Measurements from ENCODE around the gene PNPLA5.
"Not testable (repeated sequence)": the region's sequence is repeated elsewhere in the genome, so short reads cannot be mapped to it uniquely, and the experiment has no call there.

Gene PNPLA5

DNA sequence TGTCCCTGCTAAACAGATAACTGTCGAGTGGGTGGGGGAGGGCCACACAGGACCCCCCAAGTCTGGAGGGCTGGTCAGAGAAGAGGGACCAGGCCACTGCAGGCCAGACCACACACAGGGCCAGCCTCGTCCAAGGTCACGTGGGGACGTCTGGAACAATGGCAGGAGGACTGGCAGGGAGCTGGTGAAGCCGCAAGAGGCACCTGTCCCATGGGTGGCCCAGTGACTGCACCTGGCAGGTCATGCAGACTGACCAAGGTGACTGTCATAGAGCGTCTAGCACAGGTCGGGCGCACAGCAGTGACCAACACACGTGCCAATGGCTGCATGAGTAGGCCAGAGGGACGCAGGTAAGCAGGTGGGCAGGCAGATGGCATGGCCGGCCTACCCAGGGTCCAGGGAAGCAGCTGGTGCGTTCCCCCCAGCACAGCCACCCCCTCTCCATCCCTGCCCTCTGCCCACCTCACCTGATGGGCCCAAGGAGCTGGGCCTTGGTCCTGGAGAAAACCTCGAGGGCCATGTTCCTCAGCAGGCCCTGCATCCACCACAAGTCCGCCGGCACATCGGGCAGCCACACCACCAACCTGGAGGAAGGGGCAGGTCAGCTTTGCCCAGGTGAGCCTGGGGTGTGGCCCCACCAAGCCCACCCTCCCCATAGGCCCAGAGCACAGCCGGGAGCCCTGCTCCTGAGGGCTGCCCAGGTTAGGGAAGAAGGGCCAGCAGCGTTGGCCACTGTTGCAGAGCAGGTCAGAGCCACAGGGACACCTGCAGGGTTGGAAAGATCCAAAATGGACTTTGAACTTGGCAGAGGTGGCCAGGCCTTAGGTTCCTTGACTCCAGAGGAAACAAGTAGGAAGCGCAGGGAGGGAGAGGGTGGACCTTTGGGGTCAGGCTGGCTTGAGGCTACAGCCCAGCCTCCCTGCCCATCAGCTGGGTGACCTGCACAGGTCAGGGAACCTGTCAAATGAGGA is 10.4 kb downstream of the PNPLA5 start:
- DNase-seq (ENCODE audit: low read depth) = no peak

DNA sequence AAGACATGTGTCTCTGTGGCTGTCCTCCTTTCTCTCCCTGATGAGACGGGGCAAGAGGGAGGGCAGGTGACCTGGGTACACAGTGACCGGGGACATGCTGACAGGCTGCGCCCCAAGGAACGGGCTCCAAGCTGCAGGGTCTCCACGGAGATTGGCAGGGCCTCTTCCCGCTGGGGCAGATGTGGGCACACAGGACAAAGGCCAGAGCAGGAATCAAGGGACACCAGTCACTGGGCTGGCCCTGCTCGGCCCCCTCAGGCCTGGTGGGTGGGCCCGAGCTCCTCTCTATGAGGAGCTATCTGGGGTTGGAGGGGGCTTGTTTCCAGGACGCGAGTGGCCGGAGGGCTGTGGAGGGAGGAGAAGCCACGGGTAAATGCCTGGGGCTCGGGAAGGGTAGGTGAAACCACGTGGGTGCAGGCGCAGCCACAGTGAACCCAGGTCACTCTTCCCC is 11.2 kb downstream of the PNPLA5 start:
- DNase-seq (ENCODE audit: low read depth) = no peak

DNA sequence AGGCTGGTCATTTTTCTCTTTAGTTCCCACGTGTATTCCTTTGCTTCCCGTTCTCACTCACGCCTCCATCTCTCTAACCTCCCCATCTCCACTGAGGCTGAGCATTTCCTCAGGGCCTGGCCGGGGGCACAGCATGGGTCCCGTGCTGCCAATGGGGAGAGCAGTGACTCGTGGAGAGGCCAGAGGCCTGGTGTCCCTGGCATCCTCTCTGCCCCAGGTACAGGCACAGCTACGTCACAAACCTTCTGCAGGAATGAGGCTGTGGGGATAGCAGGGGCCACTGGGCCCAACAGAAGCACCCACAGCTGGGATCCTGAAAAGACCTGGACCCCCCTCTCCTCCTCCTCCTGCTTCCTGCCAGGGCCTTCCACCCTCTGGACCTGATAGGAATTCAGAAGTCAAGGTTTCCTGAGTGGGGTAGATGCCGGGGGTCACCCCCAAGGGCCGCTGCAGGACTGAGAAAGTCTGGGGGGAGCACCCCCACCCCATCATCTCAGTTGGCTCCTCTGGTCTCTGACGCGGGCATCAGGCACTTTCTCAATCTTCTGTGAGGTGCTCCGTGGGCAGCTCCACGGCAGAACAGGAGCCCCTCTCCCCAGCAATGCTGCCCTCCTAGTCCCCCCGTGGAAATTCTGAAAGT is 11.8 kb downstream of the PNPLA5 start:
- DNase-seq (ENCODE audit: low read depth) = no peak

DNA sequence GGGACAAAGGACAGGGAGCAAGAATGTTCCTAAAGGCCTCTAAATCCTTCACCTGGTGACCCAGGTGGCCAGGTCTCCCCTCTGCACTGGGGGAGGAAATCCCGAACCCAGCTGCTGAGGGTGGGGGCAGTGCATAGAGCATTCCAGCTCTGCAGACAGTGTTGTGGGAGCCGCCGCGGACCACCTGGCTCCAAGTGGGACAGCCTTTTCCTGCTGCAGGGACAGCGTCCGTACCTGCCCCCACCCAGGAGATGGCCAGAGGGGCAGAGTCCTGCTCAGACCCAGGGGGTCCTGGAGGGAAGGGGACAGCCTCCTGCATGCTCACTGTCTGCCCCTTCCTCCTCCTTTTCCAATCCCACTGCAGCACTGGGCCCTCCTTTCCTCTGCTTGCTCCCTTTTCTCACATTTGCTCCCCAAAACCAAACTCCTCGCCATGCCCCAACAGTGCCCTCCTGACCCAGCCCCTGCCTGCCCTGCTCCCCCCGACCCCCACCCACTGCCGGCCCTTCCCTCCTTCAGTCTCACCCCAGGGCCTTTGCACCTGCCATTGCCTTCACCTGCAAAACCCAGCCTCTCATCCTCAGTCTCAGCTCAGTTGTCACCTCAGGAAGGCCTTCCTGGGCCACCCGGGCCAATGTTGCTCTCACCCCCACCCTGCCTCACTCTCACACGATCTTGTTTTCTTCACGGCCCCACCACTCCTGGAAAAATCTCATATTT is 12.8 kb downstream of the PNPLA5 start:
- no peak for DNase-seq (ENCODE audit: low read depth)

DNA sequence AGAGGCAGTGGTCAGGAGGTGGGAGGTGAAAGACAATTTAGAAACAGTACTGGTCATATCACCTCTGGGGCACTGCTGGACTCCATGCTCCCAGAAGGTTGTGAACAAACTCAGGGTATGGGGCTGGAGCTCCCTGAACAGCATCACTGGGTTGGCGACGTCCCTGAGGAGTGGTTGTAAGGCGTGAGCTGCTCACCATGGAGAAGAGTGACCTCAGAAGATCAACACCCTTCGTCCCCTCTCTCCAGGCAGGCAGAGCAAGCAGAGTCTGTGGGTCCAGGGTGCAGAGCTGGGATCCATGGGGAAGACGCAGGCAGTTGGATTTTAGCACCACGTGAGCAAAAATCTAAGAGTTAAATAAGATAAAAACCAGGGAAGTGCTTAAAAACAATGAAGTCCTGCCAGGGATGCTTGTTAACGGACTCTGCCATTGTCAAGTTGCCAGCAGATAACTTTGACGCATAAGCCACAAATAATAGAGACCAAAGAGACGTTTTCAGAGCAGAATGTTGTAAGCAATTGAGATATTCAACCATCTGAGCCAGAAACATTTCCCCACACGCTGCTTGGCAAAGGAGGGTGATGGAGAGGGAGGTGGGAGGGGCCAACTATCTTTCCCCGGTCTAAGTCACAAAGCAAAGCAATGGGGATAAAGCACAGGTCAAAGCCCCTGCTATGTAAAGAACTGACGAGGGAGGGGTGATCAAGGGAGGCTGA is 13.6 kb downstream of the PNPLA5 start:
- DNase-seq (ENCODE audit: low read depth) = no peak

DNA sequence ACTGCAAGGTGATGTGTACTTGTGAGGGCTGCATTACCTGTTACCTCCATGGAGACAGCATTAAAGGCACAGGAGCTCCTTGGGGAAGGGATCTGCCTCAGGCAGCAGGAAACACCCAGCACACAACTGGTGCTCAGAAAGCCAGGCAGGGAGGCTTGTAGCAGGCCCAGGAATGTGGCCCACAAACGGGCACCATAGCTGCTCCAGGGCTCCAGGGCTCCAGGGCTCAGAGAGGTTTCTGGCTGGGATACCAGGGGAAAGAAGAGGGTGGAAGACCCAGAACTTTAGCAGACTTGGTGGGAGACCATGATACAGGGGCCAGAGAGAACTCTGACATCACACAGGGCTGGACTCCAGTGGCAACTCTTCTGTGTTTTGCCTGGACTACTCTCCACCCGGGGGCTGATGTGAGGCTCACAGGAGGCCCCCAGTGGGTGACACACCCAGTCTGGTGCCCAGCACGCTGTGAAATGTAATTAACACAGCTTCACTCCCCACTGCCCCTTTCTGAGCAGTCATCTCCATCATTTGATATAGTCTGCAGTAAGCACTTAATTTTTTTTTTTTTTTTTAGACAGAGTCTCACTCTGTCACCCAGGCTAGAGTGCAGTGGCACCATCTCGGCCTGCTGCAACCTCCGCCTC is 14.8 kb downstream of the PNPLA5 start:
- DNase-seq (ENCODE audit: low read depth) = no peak

DNA sequence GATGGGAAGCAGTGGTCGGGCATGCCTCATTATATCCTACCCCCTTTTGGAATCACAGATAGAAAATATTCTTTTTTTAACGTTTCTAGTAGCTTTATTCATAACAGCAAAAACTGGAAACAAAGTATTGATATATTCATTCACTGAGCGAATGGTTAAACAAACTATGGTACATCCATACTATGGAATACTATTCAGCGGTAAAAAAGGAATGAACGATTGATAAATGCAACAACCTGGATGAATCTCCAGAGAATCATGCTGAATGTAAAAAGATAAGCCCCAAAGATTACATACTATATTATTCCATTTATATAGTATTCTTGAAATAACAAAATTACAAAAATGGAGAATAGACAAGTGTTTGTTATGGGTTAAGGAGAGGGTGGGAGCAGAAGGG is 22.0 kb downstream of the PNPLA5 start:
- DNase-seq (ENCODE audit: low read depth) = no peak

DNA sequence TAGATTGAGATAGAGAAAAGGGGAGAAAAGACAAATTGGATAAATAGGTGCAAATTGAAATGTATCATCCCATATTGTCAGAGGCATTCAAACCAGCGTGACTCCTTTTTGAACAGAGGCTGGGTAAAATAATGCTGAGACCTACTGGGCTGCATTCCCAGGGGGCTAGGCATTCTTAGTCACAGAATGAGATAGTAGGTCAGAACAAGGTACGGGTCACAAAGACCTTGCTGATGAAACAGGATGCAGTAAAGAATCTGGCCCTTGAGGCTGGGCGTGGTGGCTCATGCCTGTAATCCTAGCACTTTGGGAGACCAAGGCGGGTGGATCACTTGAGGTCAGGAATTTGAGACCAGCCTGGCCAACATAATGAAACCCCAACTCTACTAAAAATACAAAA is 22.8 kb downstream of the PNPLA5 start:
- DNase-seq (ENCODE audit: low read depth) = not testable (repeated sequence)

DNA sequence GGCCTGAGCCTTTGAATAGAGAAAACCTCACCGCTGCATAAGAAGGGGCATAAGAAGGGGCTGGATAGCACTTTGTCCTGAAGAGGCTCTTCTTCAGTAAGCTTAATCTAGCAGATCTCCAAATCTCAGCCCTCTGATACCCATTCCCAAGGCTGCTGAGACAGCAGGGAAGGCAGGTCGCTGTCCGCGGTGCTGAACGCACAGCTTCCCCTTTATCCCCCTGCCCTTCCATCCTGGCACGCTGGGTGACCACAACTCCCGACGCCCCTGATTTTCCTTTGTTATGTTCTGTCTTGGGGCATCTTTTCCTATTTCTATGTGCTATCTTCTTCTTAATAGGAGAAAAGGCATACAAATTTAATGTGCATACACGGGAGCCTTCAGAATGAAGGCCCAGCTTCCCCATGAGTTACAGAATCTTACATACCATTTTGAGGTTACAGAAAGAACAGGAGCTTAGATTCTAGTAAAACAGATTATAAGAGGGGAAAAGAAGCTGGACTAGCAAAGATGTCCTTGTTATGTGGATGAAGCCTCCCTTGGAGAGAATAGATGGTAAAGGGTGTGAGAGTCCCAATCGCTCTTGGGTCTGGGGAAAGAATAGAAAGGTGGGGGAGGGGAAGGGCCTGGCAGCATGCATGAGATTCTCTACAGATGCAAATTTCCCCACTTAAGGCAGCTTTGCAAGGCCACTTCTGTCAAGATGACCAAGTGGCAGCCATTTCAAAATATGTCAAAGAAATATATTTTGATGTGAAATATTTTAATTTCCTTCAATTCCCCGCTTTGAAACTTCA is 23.8 kb downstream of the PNPLA5 start:
- no peak for DNase-seq (ENCODE audit: low read depth)

DNA sequence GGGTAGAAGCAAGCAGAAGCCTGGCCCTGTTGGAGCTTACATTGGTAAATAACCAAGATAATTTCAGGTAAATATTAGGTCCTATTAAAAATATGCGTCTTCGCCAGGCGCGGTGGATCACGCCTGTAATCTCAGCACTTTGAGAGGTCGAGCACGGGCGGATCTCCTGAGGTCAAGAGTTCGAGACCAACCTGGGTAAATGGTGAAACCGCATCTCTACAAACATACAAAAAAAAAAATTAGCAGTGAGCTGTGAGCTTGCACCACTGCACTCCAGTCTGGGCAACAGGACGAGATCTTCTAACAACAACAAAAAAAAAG is 29.0 kb downstream of the PNPLA5 start:
- no peak for DNase-seq (ENCODE audit: low read depth)

DNA sequence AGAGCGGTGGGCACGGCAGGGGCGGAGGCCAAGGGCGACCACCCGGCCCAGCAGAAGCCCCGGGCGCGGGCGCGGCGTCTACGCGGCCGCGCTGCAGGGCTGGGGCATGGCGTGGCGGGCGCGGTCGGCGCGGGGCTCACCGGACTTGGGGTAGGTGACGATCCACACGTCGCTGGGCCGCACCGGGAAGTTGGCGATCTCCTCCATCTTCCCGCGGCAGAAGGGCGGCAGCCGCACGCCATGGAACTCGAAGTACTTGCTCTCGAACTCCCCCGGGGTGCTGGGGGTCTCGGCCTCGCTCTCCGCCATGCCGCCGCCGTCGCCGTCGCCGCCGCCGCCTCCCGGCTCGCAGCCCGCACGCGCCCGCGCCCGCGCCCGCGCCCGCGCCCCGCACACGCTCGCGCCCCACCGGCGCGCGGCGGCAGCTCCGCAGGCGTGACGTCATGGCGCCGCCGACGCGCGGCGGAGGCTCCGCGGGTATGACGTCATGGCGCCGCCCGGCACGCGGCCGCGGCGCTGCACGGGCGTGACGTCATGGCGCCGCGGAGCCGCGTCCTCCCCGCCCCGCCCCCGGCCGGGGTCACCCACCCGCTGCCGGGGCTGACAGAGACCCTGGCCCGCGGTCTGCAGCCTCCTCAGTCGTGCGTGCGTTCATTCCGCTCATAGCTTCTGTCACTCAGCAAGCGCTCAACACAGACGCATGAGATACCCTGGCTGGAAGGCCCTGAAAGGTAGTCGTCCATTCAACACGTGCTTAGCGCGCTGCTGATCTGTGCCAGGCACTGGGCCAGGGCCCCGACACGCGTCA is 29.5 kb downstream of the PNPLA5 start, which contains the start of gene SULT4A1:
Gene SULT4A1, minus strand, starts transcription at position 440 of the 808 bp plus-strand sequence. Its CDS starts 131 bp downstream, at position 309.
- DNase-seq (ENCODE audit: low read depth) = no peak

DNA sequence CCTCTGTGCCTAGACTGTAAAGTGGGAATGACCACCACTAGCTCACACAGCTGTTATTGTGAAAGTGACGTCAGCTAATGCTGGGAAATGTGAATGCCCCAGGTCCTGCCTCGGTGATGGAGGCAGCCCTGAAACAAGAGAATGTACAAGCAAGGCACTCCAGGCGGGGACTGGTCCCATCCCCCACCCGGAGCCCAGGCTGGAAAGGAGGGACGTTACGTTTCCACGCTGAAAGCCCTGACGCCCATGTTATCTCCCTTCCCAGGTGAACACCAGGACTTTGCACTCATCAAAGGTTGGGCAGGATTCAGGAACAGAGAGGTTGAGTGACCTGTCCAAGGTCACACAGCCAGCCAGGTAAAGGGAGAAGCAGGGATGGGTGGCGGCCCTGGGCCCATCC is 30.3 kb downstream of the PNPLA5 start:
- DNase-seq (ENCODE audit: low read depth) = no peak

DNA sequence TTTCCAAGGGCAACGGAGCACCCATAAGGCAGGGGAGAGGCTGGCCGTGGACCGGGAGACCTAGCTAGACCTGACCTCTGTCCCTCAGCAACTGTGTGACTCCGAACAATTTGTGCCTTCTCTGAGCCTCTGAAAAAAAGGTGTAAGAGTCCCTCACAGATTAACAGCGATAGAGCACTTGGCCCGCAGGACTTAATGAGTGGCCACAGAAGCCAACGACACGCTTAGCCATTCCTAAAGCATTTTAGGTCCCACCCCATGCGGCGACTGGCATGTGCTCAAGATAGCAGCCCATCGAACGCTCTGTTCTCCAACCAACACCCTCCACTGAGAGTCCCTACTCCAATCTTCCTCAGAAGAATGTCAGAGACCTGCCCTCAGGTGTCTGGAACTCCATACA is 31.0 kb downstream of the PNPLA5 start:
- no peak for DNase-seq (ENCODE audit: low read depth)

DNA sequence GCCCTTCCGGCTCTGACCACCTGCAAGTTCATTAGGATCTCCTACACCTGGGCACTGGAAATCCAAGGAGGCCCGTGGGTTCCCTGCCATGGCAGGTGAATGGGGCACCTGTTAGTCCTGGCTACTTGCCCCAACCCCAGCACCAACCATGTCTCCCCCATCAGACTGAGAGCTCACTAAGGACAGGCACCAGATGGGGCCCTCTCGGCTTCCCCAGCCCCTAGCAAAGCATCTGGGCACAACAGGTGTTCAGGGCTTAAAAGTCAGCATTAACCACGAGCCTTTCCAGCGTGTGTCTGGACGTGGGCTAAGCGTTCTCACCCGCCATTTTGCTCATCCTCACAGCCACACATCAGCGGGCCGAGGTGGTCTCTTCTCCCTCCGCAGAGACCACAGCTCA is 31.7 kb downstream of the PNPLA5 start:
- no peak for DNase-seq (ENCODE audit: low read depth)

DNA sequence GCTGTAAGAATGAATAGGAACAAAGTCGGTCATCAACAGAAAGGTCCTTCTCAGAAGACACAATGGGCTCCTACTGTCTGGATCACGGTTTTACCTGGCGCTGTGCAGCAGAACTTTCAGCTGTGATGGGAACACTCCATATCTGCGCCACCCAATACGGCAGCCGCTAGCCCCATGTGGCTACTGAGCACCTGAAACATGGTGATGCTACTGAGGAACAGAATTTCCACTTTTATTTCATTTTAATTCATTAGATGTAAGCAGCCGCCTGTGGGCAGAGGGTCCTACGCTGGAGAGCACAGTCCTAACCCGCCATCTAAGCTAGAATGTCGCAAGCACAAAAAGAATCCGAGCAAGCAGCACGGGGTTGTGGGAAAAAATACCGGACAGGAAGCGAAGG is 32.2 kb downstream of the PNPLA5 start:
- no peak for DNase-seq (ENCODE audit: low read depth)

DNA sequence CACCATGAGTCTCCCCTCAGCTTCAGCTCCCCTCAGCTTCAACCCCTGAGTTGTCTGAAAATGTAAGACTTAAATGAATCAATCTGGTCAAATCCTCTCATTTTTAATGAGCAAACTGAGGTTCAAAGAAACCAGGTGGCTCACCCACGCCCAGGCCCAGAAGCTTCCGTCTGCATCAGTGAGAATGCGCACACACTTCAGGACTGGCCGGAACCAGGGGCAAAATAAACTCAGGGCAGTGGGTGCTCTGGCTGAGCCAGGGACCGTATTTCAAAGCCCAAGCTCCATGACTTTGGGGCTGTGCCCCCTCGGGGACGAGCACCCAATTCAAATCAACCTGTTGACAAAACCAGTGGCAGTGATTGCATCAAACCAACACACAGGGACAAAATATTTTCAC is 32.6 kb downstream of the PNPLA5 start:
- no peak for DNase-seq (ENCODE audit: low read depth)

DNA sequence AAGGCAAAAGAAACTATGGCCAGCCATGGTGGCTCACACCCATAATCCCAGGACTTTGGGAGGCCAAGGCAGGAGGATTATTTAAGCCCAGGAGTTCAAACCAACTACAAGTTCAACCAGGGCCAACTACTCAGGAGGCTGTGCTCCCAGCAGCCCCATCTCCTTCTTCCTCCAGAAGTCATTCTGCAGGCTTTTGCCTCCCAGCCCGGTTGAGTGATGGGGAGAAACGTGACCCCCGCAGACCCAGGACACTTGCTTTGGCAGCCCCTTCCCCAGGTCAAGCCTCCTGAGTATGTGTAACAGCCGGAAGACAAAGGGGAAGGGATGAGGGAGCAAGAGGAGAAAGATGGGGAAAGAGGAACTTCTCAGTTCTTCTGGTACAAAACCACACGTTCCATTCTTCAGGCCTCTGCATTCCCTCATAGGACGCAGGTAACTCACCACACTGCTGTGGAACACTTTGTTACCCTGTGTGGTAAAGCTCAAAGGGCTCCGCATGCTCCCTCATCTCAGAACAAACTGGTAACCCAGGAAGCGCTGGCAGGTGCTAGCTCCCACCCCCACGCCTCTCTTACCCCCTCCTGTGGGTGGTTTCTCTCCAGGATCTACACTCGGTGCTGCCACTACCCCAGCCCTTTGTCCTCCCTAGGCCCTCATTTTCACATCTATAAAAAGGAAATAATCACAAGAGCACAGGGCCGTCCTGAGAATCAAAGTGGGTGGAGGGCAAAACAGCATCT is 33.5 kb downstream of the PNPLA5 start:
- DNase-seq (ENCODE audit: low read depth) = no peak

DNA sequence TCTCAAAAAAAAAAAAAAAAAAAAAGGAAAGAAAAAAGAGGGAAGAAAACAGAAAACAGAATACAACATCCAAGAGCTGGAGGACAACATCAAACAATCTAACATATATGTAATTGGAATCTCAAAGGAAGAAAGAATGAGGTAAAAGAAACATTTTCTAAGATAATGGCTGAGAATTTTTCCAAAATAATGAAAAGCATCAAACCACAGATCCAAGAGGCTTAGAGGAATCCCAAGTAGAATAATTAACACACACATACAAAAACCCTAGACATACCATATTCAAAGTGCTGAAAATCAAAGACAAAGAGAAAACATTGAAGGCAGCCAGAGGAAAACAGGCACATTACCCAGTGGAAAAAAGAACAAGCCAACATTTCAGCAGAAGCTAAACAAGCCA is 34.4 kb downstream of the PNPLA5 start:
- DNase-seq (ENCODE audit: low read depth) = no peak

DNA sequence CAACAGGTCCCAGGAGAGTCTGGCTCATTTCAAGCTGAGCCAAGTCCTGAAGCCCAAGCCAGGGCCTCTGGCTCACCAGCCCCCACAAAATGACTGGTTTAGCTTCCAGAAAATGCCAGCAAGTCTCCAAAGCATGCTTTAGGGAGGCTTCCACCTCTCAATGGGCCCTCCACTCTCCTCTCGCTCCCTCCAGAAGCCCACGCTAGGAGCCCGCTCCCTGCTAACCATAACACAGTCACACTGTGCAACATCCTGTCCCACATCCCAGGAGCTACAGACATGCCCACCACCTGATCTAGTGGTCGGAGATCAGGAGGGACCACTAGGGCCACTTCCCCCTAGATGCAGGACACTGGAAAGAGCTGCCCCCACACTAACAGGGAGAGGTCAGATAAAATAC is 36.4 kb downstream of the PNPLA5 start:
- no peak for DNase-seq (ENCODE audit: low read depth)

Measured in T-helper 22 cell (primary cell).